HG03460 (cell line): ENCODE measurements around the gene NCR1.
"Not testable (repeated sequence)": the region's sequence is repeated elsewhere in the genome, so short reads cannot be mapped to it uniquely, and the experiment has no call there.

Experiments
- ATAC-seq: cut with Tn5 transposase; IDR thresholded peaks from one replicate; pipeline ENCODE4 v1.9.1; 2021; ENCODE audit not compliant: unreplicated experiment

NCR1 gene

DNA sequence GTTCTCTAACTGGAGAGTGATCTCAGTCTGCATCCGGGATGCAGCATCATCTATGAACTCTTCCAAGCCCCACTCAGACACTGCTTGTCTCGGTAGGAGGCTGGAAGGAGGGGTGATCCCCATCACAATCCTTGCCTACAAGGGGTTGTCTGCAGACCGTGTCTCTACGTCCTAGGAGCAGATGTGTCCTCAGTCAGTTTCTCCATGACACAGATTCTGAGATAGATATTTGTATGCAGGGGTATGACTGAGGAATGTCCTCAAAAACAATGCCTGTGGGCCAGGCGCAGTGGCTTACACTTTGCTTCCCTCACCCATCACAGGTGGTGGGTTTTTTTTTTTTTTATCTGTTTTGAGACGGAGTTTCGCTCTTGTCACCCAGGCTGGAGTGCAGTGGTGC is 871 bp downstream of the NCR1 start:
- ATAC-seq: no peak

DNA sequence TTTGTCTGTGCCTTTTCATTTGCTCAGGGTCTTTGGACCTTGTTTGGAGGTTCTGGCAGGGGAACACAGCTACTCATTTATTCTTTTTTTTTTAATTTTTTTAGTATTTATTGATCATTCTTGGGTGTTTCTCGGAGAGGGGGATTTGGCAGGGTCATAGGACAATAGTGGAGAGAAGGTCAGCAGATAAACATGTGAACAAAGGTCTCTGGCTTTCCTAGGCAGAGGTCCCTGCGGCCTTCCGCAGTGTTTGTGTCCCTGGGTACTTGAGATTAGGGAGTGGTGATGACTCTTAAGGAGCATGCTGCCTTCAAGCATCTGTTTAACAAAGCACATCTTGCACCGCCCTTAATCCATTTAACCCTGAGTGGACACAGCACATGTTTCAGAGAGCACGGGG is 2.0 kb downstream of the NCR1 start:
- ATAC-seq: not testable (repeated sequence)

DNA sequence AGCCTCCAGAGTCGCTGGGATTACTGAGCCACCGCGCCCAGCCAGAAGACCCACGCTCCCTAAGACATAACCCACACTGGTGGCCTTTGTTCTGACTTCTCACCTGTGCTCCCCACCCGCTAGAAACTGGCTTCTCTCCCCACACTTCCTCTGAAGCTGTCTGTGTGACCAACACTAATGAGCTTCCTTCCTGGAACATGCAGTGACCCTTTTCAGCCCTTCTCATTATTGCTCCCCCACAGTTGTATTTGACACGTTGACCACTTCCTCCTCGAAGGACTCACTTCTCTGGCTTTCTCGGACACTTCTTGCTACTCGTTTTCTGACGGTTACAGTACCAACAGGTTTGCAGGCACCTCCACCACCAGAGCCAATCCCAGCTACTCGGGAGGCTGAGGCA is 10.9 kb downstream of the NCR1 start:
- no peak for ATAC-seq

DNA sequence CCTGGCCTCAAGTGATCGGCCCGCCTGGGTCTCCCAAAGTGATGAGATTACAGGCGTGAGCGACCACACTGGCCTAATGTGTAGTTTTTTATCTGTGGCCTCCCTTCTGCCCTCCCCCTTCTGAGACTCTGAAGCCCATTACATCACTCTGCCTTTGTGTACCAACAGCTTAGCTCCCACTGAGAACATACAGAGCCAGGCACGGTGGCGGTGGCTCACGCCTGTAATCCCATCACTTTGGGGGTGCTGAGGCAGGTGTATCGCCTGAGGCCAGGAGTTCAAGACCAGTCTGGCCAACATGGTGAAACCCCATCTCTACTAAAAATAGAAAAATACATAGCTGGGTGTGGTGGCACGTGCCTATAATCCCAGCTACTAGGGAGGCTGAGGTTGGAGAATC is 12.6 kb downstream of the NCR1 start:
- ATAC-seq: no peak

DNA sequence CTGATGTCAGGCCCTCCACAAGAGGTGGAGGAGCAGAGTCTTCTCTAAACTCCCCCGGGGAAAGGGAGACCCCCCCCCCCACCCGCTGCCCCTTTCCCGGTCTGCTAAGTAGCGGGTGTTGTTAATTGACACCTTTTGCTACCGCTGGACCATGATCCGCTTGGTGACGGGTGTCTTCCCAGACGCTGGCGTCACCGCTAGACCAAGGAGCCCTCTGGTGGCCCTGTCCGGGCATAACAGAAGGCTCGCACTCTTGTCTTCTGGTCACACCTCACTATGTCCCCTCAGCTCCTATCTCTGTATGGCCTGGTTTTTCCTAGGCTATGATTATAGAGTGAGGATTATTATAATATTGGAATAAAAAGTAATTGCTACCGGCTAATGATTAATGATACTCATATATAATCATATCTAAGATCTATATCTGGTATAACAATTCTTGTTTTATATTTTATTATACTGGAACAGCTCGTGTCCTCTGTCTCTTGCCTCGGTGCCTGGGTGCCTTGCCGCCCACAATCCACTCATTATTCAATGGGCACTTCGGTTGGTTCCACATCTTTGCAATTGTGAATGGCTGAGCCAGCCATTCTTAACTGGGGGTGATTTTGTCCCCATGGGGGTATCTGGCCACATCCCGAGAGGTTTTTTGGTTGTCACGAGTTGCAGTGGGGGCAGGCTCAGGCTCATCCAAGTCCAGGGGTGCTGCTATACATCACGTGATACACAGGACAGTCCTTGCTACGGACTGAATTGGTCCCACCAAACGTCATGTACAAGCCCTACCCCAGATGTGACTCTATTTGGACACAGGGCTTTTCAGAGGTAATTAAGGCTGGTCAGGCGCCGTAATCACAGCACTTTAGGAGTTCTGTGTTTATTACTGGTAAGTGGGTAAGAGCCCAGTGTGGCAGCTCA is 14.0 kb downstream of the NCR1 start:
- ATAC-seq: not testable (repeated sequence)

DNA sequence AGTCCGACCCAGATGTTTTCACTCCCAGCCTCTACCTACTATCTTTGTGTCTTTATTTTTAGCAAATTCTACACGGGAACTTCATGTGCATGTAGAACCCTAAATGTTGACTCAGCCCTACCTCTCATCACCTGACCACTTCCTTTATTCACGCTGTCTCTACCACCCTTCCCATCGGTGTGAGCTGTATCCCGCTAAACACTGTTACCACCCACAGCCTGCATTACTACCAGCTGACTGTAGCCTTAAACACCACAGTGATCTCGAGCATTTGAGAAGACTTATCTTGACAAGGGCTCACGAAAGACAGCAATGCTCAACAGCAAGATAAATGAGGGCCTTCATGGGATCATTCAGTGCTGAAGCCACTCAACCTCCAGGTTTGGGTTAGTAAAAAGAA is 15.1 kb downstream of the NCR1 start:
- ATAC-seq: no peak

DNA sequence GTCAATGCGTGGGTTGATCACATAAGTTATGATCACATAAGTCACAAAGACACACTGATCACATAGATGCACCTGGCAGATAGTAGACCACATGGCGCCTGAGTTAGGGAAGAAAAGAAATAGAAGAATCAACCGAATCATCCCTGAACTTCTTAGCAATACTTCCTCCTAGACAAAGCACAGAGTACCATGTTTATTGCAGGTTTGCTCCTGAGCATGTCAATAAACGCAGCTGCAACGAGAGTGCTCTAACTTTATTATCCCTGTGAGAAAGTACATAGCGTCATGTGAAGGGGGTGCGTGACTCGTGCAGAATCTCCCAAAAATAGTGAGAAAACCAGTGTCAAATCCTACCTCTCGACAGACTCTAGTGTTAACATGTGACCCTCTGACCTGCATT is 17.3 kb downstream of the NCR1 start:
- ATAC-seq: no peak

DNA sequence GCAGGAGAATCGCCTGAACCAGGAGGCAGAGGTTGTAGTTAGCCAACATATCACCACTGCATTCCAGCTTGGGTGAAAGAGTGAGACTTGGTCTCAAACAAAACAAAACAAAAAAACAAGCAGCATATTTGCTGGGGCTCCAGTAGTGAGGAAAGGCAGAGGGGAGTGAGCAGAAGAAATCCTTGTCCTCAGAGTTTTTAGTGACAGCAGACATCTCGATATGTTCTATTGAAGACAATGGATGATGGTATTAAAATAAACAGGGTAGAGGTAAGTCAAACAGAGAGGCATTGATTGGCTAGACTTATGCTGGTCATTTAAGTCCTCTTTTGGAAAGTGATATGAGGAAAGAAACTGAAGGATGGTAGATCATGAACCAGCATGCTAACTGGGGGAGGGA is 22.4 kb downstream of the NCR1 start:
- no peak for ATAC-seq

DNA sequence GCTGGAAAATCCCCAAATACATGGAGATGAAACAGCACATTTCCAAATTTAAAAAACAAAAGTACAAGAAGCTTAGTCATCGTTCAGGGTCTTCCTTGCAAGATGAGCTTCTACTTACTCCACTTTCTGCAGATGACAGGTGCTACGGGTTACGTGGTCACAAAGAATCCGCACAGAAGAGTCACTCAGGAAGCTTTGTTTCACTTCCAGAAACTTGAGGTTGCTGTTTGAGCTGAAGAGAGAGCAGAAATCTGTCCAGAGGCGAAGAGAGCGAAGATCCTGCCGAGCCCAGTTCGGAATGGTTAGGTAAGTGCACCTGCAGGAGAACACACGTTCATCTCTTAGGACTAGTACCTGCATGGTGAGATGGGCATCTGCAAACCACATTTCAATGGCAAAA is 32.0 kb downstream of the NCR1 start:
- no peak for ATAC-seq

DNA sequence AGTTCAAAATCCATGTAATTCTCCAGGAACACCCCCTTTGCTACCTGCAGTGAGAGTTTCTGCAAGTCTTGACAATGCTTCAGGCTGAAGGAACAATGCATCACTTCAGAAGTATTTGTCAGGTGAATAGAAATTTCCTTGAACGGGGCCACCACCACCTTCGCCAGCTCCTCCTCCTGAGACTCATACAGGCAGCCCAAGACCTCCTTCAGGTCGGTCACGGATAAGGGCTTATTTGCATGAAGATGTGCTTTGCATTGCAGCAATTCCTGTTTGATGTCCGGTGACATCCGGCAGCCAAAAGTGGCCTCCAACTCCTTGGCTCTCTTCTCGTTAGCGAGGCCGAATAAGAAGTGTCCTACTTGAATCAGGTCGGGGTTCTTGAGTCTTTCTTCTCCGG is 33.0 kb downstream of the NCR1 start:
- no peak for ATAC-seq

DNA sequence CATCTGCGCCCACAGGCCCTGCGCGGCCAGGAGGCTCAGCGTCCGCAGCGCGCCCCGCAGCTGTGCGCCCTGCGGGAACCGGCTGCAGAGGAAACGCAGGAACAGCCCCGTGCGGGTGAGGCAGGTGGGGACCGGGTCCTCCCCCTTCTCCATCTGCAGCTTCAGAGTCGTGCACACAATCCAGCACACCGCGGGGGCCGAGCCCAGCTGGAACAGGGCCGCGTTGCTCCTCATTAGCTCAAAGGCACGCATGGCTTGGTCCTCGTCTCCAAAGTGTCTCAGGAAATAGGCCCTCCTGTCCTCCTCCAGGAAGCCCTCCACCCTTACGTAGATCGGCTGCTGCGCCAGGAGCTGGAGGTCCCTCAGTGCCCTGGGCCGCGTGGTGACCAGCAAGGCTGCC is 33.6 kb downstream of the NCR1 start:
- ATAC-seq: not testable (repeated sequence)

DNA sequence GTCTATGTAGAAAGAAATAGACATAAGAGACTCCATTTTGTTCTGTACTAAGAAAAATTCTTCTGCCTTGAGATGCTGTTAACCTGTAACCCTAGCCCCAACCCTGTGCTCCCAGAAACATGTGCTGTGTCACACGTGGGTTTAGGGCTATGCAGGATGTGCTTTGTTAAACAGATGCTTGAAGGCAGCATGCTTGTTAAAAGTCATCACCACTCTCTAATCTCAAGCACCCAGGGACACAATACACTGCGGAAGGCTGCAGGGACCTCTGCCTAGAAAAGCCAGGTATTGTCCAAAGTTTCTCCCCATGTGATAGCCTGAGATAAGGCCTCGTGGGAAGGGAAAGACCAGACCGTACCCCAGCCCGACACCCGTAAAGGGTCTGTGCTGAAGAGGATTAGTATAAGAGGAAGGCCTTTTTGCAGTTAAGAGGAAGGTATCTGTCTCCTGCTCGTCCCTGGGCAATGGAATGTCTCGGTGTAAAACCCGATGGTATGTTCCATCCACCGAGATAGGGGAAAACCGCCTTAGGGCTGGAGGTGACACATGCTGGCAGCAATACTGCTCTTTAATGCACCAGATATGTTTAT is 37.9 kb downstream of the NCR1 start:
- not testable (repeated sequence) for ATAC-seq

DNA sequence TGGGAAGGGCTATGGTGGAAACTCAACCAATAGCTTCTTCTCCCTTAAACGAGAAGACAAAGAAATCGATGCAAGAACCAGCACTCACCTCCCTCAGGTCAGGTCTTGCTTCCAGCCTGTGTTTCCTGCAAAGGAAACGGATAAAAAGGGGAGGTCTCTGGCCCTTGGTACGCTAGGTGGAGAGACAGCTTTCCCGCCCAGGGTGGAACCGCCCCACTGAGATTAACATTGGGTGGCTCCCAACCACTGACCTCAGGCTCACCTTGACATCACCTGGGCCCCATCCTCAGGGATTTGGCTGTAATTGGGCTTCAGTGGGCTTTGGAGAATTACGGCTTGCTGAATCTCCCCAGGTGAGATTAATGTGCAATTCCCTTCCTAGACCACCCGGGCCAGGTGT is 41.4 kb downstream of the NCR1 start, which contains the start of gene NLRP7:
TSS of gene NLRP7 (minus strand) at position 150 of the 400 bp plus-strand sequence.
- ATAC-seq: no peak

DNA sequence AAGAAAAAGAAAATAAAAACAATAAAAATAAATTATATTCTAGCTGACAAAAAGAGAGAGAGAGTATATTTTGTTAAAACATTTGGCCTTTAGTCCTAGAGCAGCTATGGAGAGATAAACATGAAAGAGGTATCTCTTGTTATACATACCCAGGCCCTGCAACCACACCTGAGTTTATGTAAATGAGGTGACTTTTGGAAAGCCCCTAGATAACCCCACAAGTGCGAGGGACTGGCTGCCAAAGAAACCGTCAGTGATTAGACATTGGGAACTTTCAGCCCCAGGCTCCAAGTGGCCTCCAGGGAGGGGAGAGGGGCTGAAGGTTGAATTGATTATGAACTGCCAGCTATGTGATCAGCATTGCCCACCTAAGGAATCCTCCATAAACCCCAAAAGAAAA is 43.5 kb downstream of the NCR1 start:
- ATAC-seq: no peak

DNA sequence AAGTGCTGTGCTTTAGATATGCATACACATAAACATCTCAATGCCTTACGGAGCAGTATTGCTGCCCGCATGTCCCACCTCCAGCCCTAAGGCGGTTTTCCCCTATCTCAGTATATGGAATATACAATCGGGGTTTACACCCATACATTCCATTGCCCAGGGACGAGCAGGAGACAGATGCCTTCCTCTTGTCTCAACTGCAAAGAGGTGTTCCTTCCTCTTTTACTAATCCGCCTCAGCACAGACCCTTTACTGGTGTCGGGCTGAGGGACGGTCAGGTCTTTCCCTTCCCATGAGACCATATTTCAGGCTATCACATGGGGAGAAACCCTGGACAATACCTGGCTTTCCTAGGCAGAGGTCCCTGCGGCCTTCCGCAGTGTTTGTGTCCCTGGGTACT is 44.6 kb downstream of the NCR1 start:
- ATAC-seq: not testable (repeated sequence)

DNA sequence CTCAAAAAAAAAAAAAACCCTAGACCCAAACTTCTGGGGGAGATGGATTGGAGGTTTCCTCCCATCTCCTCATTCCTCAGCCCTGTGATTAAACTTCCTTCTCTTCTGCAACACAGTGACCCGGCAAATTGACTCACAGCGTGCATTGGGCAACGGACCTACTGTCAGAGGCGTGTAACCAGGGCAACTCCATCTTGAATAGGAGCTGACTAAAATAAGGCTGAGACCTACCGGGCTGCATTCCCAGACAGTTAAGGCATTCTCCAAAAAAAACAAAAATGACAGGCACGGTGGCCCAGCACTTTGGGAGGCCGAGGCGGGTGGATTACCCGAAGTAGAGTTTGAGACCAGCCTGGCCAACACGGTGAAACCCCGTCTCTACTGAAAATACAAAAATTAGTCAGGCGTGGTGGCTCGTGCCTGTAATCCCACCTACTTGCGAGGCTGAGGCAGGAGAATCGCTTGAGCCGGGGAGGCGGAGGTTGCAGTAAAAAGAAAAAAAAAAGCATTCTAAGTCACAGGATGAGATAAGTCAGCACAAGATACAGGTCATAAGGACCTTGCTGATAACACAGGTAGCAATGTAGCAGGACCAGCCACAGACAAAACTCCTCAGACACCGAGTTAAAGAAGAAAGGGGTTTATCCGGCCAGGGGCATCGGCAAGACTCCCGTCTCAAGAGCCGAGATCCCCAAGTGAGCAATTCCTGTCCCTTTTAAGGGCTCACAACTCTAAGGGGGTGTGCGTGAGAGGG is 46.8 kb downstream of the NCR1 start:
- no peak for ATAC-seq

DNA sequence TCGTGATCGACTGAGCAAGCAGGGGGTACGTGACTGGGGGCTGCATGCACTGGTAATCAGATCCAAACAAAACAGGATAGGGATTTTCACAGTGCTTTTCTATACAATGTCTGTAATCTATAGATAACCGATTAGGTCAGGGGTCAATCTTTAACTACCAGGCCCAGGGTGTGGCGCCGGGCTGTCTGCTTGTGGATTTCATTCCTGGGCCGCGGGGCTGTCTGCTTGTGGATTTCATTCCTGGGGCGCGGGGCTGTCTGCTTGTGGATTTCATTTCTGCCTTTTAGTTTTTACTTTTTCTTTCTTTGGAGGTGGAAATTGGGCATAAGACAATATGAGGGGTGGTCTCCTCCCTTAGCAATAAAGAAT is 47.4 kb downstream of the NCR1 start:
- ATAC-seq: not testable (repeated sequence)

DNA sequence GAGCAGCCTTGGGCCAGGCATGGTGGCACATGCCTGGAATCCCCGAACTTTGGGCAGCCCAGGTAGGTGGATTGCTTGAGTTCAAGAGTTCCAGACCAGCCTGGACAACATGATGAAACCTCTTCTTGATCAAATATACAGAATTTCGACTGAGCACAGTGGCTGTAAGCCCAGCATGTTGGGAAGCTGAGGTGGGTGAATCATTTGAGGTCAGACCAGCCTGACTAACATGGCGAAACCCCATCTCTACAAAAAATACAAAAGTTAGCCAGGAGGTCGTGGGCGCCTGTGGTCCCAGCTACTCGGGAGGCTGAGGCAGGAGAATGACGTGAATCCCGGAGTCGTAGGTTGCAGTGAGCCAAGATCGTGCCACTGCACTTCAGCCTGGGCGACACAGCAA is 49.4 kb downstream of the NCR1 start:
- no peak for ATAC-seq

DNA sequence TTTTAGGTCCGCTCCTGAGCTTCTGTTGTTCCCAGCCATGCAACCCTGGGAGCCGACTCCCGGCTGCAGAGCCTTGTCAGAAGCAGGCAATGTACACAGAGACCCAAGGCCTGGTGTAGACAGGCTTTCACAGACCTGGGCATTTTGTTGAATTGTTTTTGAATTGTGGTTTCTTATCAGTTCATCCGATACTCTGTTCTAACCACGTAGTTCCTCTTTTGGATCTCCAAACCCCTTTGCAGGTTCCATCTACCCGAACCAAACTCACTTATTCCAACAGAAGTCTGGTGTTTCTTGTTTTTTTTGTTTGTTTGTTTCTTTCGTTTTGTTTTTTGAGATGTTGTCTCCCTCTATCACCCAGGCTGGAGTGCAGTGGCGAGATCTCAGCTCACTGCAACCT is 53.9 kb downstream of the NCR1 start:
- no peak for ATAC-seq
